GM23248 (cell line): ENCODE results near the gene GLI1.

Experiments used
- EZH2 ChIP-seq: fragments of 200-600 bp; sonication (generic); IDR thresholded peaks from 2 replicates; pipeline ENCODE4 v1.6.1; 2018; ENCODE audit warnings: antibody characterized with exemption, mild to moderate bottlenecking; ENCODE audit not compliant: insufficient read depth, poor library complexity, severe bottlenecking
- EZH2phosphoT487 ChIP-seq: fragments of 200-600 bp; sonication (generic); IDR thresholded peaks from 2 replicates; pipeline ENCODE4 v1.6.1; 2018; ENCODE audit warnings: antibody characterized with exemption, moderate library complexity, mild to moderate bottlenecking, low read depth; ENCODE audit not compliant: insufficient read depth

DNA sequence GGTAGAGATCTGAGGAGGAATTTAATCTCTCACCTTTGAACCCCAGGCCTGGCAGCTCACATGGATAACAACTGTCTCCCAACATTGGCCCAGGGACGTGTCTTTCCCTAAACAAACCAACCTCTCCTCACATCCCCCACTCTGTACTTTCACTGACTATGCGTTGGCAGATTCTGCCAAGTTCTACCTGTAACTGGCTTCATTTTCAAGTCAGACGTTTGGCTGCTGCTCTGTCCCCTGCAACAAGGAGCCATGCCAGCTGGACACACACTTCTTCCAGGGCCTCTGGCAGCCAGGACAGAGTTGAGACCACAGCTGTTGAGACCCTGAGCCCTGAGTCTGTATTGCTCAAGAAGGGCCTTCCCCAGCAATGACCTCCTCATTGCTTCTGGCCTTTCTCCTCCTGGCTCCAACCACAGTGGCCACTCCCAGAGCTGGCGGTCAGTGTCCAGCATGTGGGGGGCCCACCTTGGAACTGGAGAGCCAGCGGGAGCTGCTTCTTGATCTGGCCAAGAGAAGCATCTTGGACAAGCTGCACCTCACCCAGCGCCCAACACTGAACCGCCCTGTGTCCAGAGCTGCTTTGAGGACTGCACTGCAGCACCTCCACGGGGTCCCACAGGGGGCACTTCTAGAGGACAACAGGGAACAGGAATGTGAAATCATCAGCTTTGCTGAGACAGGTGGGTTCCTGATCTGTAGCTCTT lies 24.9 kb upstream of the GLI1 start, which contains the start of gene INHBC:
- TF ChIP-seq EZH2 (no peak), EZH2phosphoT487 (no peak)
